Measurements from ENCODE around the gene AOPEP. TPM values are rescaled to one million over a fixed set of nuclear protein-coding genes. Genes with fewer than 3 reads are reported as not detected.

Gene AOPEP
- total and polyA plus RNA-seq, 2 of the 13 experiments (the other 11 are each of a cell fraction or from before 2014, with no cell fraction given), result 22.2 to 41.6 TPM

DNA sequence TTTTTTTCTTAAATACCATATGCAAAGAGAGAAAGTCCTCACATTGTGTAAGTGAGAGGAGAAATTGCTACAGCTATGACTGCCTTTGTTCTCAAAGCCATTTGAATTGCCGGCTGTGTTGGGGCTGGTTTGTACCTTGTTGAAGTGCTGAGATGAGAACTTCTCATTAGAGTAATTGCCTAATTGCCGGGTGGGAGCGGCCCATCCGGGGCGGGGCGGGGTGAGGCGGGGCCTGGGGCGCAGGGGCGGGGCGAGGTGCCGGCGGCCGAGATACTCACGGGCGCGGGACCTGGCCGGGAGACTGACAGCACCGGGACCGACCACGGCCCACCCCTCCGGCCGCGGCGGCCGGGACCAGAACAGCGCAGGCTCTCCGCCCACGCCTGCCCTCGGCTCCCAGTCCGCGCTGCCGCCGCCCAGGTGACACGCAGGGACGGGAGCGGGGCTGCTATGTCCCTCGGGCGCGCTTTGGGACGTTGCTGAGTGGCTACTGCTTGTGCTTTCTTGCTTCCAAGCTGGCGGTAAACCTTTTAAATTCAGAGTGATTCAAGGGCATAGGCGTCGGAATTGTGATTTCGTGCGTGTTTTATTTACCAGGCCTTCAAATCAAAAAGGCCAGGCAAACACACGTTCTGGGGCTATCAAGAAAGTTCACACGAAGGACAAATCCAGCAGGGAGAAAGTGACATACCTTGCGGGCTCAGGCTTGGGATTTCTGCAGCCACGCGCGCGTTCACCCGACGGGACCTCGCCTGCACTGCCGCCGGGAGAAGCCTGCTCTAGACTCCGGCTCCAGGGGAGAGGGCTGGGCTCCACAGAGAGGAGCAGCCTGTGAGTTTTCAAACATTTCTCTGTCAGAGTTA is 322.0 kb downstream of the AOPEP start (continued):
- no peak for TF ChIP-seq SETDB1 (CRISPR knock-in tag; IDR thresholded peaks at IDR 0.05; ENCODE audit: borderline replicate concordance)
- TF ChIP-seq AGO2 (optimal IDR thresholded peaks at IDR 0.05; ENCODE audit: low read depth, low read length), result peak; percentile 91
- TF ChIP-seq CEBPB (IDR thresholded peaks at IDR 0.05; ENCODE audit: borderline replicate concordance, low read depth, low read length), result peak; percentile 88
- TF ChIP-seq, protein P1, sequence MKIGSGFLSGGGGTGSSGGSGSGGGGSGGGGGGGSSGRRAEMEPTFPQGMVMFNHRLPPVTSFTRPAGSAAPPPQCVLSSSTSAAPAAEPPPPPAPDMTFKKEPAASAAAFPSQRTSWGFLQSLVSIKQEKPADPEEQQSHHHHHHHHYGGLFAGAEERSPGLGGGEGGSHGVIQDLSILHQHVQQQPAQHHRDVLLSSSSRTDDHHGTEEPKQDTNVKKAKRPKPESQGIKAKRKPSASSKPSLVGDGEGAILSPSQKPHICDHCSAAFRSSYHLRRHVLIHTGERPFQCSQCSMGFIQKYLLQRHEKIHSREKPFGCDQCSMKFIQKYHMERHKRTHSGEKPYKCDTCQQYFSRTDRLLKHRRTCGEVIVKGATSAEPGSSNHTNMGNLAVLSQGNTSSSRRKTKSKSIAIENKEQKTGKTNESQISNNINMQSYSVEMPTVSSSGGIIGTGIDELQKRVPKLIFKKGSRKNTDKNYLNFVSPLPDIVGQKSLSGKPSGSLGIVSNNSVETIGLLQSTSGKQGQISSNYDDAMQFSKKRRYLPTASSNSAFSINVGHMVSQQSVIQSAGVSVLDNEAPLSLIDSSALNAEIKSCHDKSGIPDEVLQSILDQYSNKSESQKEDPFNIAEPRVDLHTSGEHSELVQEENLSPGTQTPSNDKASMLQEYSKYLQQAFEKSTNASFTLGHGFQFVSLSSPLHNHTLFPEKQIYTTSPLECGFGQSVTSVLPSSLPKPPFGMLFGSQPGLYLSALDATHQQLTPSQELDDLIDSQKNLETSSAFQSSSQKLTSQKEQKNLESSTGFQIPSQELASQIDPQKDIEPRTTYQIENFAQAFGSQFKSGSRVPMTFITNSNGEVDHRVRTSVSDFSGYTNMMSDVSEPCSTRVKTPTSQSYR (CRISPR knock-in tag; IDR thresholded peaks at IDR 0.05; ENCODE audit: borderline replicate concordance), result no peak
- no peak for TF ChIP-seq SMC3 (IDR thresholded peaks at IDR 0.05; ENCODE audit: low read length)
- peak; percentile 30; the same call in 1 of the 2 replicates for TF ChIP-seq ZNF441 (CRISPR knock-in tag; IDR thresholded peaks at IDR 0.05; ENCODE audit: borderline replicate concordance)
- TF ChIP-seq E2F5 (CRISPR knock-in tag; conservative IDR thresholded peaks at IDR 0.05), result no peak
- TF ChIP-seq ZNF253 (CRISPR knock-in tag; IDR thresholded peaks at IDR 0.05; ENCODE audit: borderline replicate concordance), result 0 out of 2 replicates have a peak, but pooled peaks have one; percentile 54
- peak; percentile 57; the same call in 1 of the 2 replicates for TF ChIP-seq ZNF501 (CRISPR knock-in tag; IDR thresholded peaks at IDR 0.05)
- peak; percentile 14; the same call in 1 of the 2 replicates for TF ChIP-seq ETV5 (CRISPR knock-in tag; IDR thresholded peaks at IDR 0.05; ENCODE audit: borderline replicate concordance)
- TF ChIP-seq, protein P2, sequence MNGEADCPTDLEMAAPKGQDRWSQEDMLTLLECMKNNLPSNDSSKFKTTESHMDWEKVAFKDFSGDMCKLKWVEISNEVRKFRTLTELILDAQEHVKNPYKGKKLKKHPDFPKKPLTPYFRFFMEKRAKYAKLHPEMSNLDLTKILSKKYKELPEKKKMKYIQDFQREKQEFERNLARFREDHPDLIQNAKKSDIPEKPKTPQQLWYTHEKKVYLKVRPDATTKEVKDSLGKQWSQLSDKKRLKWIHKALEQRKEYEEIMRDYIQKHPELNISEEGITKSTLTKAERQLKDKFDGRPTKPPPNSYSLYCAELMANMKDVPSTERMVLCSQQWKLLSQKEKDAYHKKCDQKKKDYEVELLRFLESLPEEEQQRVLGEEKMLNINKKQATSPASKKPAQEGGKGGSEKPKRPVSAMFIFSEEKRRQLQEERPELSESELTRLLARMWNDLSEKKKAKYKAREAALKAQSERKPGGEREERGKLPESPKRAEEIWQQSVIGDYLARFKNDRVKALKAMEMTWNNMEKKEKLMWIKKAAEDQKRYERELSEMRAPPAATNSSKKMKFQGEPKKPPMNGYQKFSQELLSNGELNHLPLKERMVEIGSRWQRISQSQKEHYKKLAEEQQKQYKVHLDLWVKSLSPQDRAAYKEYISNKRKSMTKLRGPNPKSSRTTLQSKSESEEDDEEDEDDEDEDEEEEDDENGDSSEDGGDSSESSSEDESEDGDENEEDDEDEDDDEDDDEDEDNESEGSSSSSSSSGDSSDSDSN (CRISPR knock-in tag; IDR thresholded peaks at IDR 0.05), result peak; percentile 62; the same call in 1 of the 2 replicates
- TF ChIP-seq RAD21 (CRISPR knock-in tag; IDR thresholded peaks at IDR 0.05), result peak; percentile 18; the same call in 1 of the 2 replicates
- TF ChIP-seq, protein P3, sequence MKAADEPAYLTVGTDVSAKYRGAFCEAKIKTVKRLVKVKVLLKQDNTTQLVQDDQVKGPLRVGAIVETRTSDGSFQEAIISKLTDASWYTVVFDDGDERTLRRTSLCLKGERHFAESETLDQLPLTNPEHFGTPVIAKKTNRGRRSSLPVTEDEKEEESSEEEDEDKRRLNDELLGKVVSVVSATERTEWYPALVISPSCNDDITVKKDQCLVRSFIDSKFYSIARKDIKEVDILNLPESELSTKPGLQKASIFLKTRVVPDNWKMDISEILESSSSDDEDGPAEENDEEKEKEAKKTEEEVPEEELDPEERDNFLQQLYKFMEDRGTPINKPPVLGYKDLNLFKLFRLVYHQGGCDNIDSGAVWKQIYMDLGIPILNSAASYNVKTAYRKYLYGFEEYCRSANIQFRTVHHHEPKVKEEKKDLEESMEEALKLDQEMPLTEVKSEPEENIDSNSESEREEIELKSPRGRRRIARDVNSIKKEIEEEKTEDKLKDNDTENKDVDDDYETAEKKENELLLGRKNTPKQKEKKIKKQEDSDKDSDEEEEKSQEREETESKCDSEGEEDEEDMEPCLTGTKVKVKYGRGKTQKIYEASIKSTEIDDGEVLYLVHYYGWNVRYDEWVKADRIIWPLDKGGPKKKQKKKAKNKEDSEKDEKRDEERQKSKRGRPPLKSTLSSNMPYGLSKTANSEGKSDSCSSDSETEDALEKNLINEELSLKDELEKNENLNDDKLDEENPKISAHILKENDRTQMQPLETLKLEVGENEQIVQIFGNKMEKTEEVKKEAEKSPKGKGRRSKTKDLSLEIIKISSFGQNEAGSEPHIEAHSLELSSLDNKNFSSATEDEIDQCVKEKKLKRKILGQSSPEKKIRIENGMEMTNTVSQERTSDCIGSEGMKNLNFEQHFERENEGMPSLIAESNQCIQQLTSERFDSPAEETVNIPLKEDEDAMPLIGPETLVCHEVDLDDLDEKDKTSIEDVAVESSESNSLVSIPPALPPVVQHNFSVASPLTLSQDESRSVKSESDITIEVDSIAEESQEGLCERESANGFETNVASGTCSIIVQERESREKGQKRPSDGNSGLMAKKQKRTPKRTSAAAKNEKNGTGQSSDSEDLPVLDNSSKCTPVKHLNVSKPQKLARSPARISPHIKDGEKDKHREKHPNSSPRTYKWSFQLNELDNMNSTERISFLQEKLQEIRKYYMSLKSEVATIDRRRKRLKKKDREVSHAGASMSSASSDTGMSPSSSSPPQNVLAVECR (CRISPR knock-in tag; IDR thresholded peaks at IDR 0.05; ENCODE audit: borderline replicate concordance), result peak; percentile 59; the same call in 1 of the 2 replicates
- 0 out of 2 replicates have a peak, but pooled peaks have one; percentile 24 for TF ChIP-seq BORCS8-MEF2B (CRISPR knock-in tag; IDR thresholded peaks at IDR 0.05)
- TF ChIP-seq ISL2 (CRISPR knock-in tag; IDR thresholded peaks at IDR 0.05), result no peak
- no peak for TF ChIP-seq FOXK1 (CRISPR knock-in tag; IDR thresholded peaks at IDR 0.05; ENCODE audit: borderline replicate concordance, low read depth)
- no peak for TF ChIP-seq ZNF460 (CRISPR knock-in tag; IDR thresholded peaks at IDR 0.05; ENCODE audit: borderline replicate concordance)
- no peak for TF ChIP-seq ZNF891 (CRISPR knock-in tag; IDR thresholded peaks at IDR 0.05)
